ENCODE measurements around the gene TOR2A. TPM values are rescaled to one million over a fixed set of nuclear protein-coding genes. Genes with fewer than 3 reads are reported as not detected.

The TOR2A gene
- polyA plus RNA-seq, 3 donors = 57.4 to 63.8 (median 60.0) TPM

DNA sequence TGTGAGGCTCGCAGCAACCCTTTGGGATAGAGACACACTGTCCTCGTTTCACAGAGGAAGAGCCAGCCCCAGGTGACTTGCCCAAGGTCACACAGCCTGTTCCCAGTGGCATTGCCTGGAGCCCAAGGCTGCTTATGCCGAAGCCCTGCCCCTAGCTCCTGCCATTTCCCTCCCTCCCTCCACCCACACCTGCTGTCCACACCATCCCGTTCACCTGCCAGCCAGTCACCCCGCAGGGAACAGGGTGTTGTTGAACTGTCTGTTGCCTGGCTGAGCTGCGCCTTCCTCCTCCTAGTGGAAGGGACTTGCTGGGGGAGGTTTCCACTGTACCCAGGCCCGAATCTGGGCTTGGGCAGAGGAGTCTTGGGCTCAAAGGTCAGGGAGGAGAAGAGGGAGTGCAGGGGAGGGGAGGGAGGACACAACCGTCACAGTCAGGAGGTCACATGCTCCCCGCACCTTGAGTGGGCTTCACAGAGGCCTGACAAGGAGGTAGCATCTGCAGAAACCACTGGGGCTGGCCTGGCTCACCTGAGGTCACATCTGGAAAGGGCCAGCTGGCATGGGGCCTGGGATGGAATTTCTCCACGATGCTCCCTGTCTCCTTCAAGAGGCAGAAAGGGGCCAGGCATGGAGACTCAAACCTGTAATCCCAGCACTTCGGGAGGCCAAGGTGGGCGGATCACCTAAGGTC is 12.9 kb downstream of the TOR2A start:
- peaks cover 5 to 9% (median 5%) of the 10 kb centered on the region in 3 donors for H3K27me3 Mint-ChIP-seq (ENCODE audit: low read depth in 3 of 3)
- no peak overlapping the region for H3K4me3 Mint-ChIP-seq
- H3K36me3 Mint-ChIP-seq = no peaks in the 10 kb centered on the region
- TF ChIP-seq, protein P1, sequence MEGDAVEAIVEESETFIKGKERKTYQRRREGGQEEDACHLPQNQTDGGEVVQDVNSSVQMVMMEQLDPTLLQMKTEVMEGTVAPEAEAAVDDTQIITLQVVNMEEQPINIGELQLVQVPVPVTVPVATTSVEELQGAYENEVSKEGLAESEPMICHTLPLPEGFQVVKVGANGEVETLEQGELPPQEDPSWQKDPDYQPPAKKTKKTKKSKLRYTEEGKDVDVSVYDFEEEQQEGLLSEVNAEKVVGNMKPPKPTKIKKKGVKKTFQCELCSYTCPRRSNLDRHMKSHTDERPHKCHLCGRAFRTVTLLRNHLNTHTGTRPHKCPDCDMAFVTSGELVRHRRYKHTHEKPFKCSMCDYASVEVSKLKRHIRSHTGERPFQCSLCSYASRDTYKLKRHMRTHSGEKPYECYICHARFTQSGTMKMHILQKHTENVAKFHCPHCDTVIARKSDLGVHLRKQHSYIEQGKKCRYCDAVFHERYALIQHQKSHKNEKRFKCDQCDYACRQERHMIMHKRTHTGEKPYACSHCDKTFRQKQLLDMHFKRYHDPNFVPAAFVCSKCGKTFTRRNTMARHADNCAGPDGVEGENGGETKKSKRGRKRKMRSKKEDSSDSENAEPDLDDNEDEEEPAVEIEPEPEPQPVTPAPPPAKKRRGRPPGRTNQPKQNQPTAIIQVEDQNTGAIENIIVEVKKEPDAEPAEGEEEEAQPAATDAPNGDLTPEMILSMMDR (IDR thresholded peaks at IDR 0.05) = no peak
- no peak for DNase-seq
- WGBS (ENCODE audit: insufficient coverage) = 89% methylated on average over 10 of the region's 12 CpGs
- H3K9me3 Mint-ChIP-seq = peaks cover 0 to 2% (median 0%) of the 10 kb centered on the region in 7 donors
- H3K27ac Mint-ChIP-seq = peak overlapping the region in 1 of 7 donors; percentile 75
- Histone ChIP-seq H3K9ac (ENCODE audit: insufficient read depth, low read length, poor library complexity, severe bottlenecking) (no peak overlapping the region), H3K27me3 (ENCODE audit: control insufficient read depth in 2 of 2, insufficient read depth in 2 of 2, low read length in 2 of 2) (no peaks in the 10 kb centered on the region), H3K27ac (ENCODE audit: low read depth in 1 of 2, low read length in 2 of 2) (no peak overlapping the region), H3K36me3 (replicated peaks in 1 of 2; ENCODE audit: control insufficient read depth in 1 of 2, insufficient read depth in 2 of 2, low read length in 2 of 2) (no peaks in the 10 kb centered on the region), H2AFZ (ENCODE audit: insufficient read depth, low read depth, low read length, poor library complexity, severe bottlenecking) (no peak overlapping the region), H3K4me3 (replicated peaks in 1 of 3; ENCODE audit: low read depth in 2 of 3, low read length in 3 of 3) (no peak overlapping the region), H3K9me3 (replicated peaks in 1 of 2; ENCODE audit: control insufficient read depth in 1 of 2, insufficient read depth in 1 of 2, low read length in 2 of 2) (no peaks in the 10 kb centered on the region), H4K20me1 (ENCODE audit: insufficient read depth, low read length) (no peaks in the 10 kb centered on the region), H3K4me2 (replicated peaks; ENCODE audit: extremely low read depth, low read length, poor library complexity, severe bottlenecking) (no peak overlapping the region), H3K79me2 (ENCODE audit: insufficient read depth, low read length) (no peaks in the 10 kb centered on the region), H3K4me1 (ENCODE audit: control insufficient read depth in 1 of 2, insufficient read depth in 2 of 2, low read length in 2 of 2) (peaks cover 3 to 13% of the 10 kb centered on the region in 2 donors)
- intact Hi-C loops (cut with micrococcal nuclease) = loop anchor here in 1 of 2 donors (10.0 kb wide), 1 partner anchor 107 kb away; the partner anchor contains the start of gene STXBP1
- H3K4me1 Mint-ChIP-seq = peaks cover 11% of the 10 kb centered on the region

DNA sequence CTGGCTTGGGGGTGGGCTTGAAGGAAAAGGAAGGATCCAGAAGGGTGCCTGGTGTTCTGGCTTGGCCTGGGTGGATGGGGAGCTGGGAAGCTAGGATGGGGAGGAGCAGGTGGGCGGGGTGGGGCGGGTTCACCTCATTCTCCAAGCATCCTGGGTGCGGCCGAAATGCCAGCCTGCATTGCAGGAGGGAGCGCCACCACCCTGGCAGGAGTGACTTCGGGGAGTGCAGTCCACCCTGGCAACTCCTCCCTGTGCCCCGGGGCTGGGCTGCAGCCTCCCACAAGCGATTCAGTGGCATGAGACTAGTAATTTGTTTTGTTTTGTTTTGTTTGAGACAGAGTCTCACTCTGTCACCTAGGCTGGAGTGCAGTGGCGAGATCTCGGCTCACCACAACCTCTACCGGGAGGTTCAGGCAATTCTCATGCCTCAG is 13.7 kb downstream of the TOR2A start:
- no peak overlapping the region for H3K4me3 ChIP-seq (replicated peaks in 1 of 3; ENCODE audit: low read depth in 2 of 3, low read length in 3 of 3)
- H3K4me2 ChIP-seq (replicated peaks; ENCODE audit: extremely low read depth, low read length, poor library complexity, severe bottlenecking) = no peak overlapping the region
- H4K20me1 ChIP-seq (ENCODE audit: insufficient read depth, low read length) = no peaks in the 10 kb centered on the region
- Mint-ChIP-seq H3K36me3 (no peaks in the 10 kb centered on the region), H3K4me3 (no peak overlapping the region), H3K27ac (no peak overlapping the region), H3K9me3 (peaks cover 0 to 2% (median 0%) of the 10 kb centered on the region in 7 donors), H3K4me1 (peaks cover 11% of the 10 kb centered on the region), H3K27me3 (ENCODE audit: low read depth in 3 of 3) (peaks cover 3 to 6% (median 5%) of the 10 kb centered on the region in 3 donors)
- H3K36me3 ChIP-seq (replicated peaks in 1 of 2; ENCODE audit: control insufficient read depth in 1 of 2, insufficient read depth in 2 of 2, low read length in 2 of 2) = no peaks in the 10 kb centered on the region
- WGBS (ENCODE audit: insufficient coverage) = 86% methylated on average over 7 of the region's 11 CpGs
- H3K9ac ChIP-seq (ENCODE audit: insufficient read depth, low read length, poor library complexity, severe bottlenecking) = no peak overlapping the region
- no peaks in the 10 kb centered on the region for H3K27me3 ChIP-seq (ENCODE audit: control insufficient read depth in 2 of 2, insufficient read depth in 2 of 2, low read length in 2 of 2)
- H3K9me3 ChIP-seq (replicated peaks in 1 of 2; ENCODE audit: control insufficient read depth in 1 of 2, insufficient read depth in 1 of 2, low read length in 2 of 2) = no peaks in the 10 kb centered on the region
- H3K27ac ChIP-seq (ENCODE audit: low read depth in 1 of 2, low read length in 2 of 2) = no peak overlapping the region
- H3K79me2 ChIP-seq (ENCODE audit: insufficient read depth, low read length) = no peaks in the 10 kb centered on the region
- H2AFZ ChIP-seq (ENCODE audit: insufficient read depth, low read depth, low read length, poor library complexity, severe bottlenecking) = no peak overlapping the region
- TF ChIP-seq, protein P1 (IDR thresholded peaks at IDR 0.05) = no peak
- intact Hi-C loops (cut with micrococcal nuclease) = loop anchor here in 1 of 2 donors (10.0 kb wide), 1 partner anchor 107 kb away; the partner anchor contains the start of gene STXBP1
- DNase-seq = no peak
- H3K4me1 ChIP-seq (ENCODE audit: control insufficient read depth in 1 of 2, insufficient read depth in 2 of 2, low read length in 2 of 2) = peaks cover 4 to 13% of the 10 kb centered on the region in 2 donors

Measured in CD14-positive monocyte (primary cell).